IMR-90 (cell line): ENCODE measurements around the gene SLC25A30. TPM values are rescaled to one million over a fixed set of nuclear protein-coding genes. Genes with fewer than 3 reads are reported as not detected.

Source experiments
- ATAC-seq: fragments of 200-7000 bp; cut with Tn5 transposase; 2 replicates; pipeline ENCODE4 v1.9.1; 2020; ENCODE audit warnings: low read depth, mild to moderate bottlenecking, moderate library complexity
- BruUV-seq: library from RNA; stranded (reverse); fragments of 400-500 nt; replicated peaks from 2 replicates; lab custom pipeline; 2021; lab: Mats Ljungman, UMichigan
- CTCF ChIA-PET: fragments of 300-600 bp; formaldehyde crosslinking; extraction: SDS; loops from one replicate; lab custom pipeline; 2021; ENCODE audit warnings: antibody characterized with exemption; lab: Yijun Ruan, JAX
- POLR2A ChIA-PET: fragments of 300-600 bp; sonication (Branson Sonifier 250); formaldehyde crosslinking; loops from one replicate; lab custom pipeline; 2022; ENCODE audit warnings: antibody characterized with exemption; ENCODE audit not compliant: unreplicated experiment; lab: Charles Lee
- DNase-seq: peaks from one replicate; pipeline ENCODE4 v3.0.0; 2013
- H2AFZ ChIP-seq: replicated peaks from 2 replicates; pipeline ENCODE3; 2013; ENCODE audit warnings: low read length, mild to moderate bottlenecking; ENCODE audit not compliant: poor library complexity
- H2AK5ac ChIP-seq: 2 replicates; pipeline ENCODE4 v1.6.1; 2013; ENCODE audit warnings: low read depth, low read length, inconsistent platforms
- H2AK9ac ChIP-seq: replicated peaks from 2 replicates; pipeline ENCODE3; 2013; ENCODE audit warnings: mild to moderate bottlenecking, low read depth, low read length, moderate library complexity; ENCODE audit not compliant: poor library complexity
- H2BK120ac ChIP-seq: 2 replicates; pipeline ENCODE4 v1.6.1; 2013; ENCODE audit warnings: low read depth, low read length, inconsistent platforms
- H2BK15ac ChIP-seq: 3 replicates; pipeline ENCODE4 v1.6.1; 2013; ENCODE audit warnings: low read depth, low read length, inconsistent platforms
- H2BK20ac ChIP-seq: 2 replicates; pipeline ENCODE4 v1.6.1; 2013; ENCODE audit warnings: low read depth, mild to moderate bottlenecking, inconsistent platforms, low read length, moderate library complexity
- H2BK5ac ChIP-seq: 2 replicates; pipeline ENCODE4 v1.6.1; 2013; ENCODE audit warnings: mild to moderate bottlenecking, low read depth, low read length, inconsistent platforms; ENCODE audit not compliant: poor library complexity, severe bottlenecking
- H3K14ac ChIP-seq: replicated peaks from 2 replicates; pipeline ENCODE4 v1.6.1; 2013; ENCODE audit warnings: low read depth, low read length, inconsistent platforms
- H3K18ac ChIP-seq: 2 replicates; pipeline ENCODE4 v1.6.1; 2013; ENCODE audit warnings: low read depth, low read length, control low read depth
- H3K23ac ChIP-seq: 2 replicates; pipeline ENCODE4 v1.6.1; 2013; ENCODE audit warnings: low read depth, low read length, inconsistent platforms
- H3K27ac ChIP-seq: 2 replicates; pipeline ENCODE4 v1.5.1; 2013; ENCODE audit warnings: mild to moderate bottlenecking, control low read depth, low read length; ENCODE audit not compliant: insufficient read depth
- H3K27me3 ChIP-seq: 2 replicates; pipeline ENCODE4 v1.6.1; 2013; ENCODE audit warnings: low read length; ENCODE audit not compliant: control insufficient read depth, insufficient read depth
- H3K36me3 ChIP-seq: 2 replicates; pipeline ENCODE4 v1.6.1; 2013; ENCODE audit warnings: low read length, mixed read lengths; ENCODE audit not compliant: control insufficient read depth, insufficient read depth
- H3K4ac ChIP-seq: 2 replicates; pipeline ENCODE4 v1.6.1; 2013; ENCODE audit warnings: low read depth, low read length, inconsistent platforms
- H3K4me1 ChIP-seq: 2 replicates; pipeline ENCODE4 v1.6.1; 2013; ENCODE audit warnings: low read length, mixed read lengths; ENCODE audit not compliant: control insufficient read depth, insufficient read depth
- H3K4me2 ChIP-seq: 2 replicates; pipeline ENCODE4 v1.6.1; 2013; ENCODE audit warnings: low read depth, mild to moderate bottlenecking, control low read depth, low read length, moderate library complexity
- H3K4me3 ChIP-seq: 2 replicates; pipeline ENCODE4 v1.5.1; 2013; ENCODE audit warnings: low read depth, mild to moderate bottlenecking, control low read depth, low read length, moderate library complexity; ENCODE audit not compliant: insufficient read depth
- H3K56ac ChIP-seq: 2 replicates; pipeline ENCODE4 v1.6.1; 2013; ENCODE audit warnings: low read length, inconsistent platforms; ENCODE audit not compliant: insufficient read depth; ENCODE audit errors: extremely low read depth
- H3K79me1 ChIP-seq, 2 experiments: 2 replicates each; pipeline ENCODE4 v1.6.1; 2013; ENCODE audit warnings: low read length in 2 of 2, inconsistent platforms in 1 of 2, low read depth in 1 of 2
- H3K9ac ChIP-seq: 2 replicates; pipeline ENCODE4 v1.6.1; 2013; ENCODE audit warnings: low read depth, low read length, control low read depth
- H3K9me1 ChIP-seq: 2 replicates; pipeline ENCODE4 v1.6.1; 2013; ENCODE audit warnings: low read length, inconsistent platforms; ENCODE audit not compliant: insufficient read depth
- H3K9me3 ChIP-seq: 2 replicates; pipeline ENCODE4 v1.6.1; 2013; ENCODE audit warnings: low read length; ENCODE audit not compliant: control insufficient read depth, insufficient read depth
- H4K20me1 ChIP-seq: 2 replicates; pipeline ENCODE4 v1.6.1; 2013; ENCODE audit warnings: low read length, inconsistent platforms; ENCODE audit not compliant: insufficient read depth
- H4K5ac ChIP-seq: 2 replicates; pipeline ENCODE4 v1.6.1; 2013; ENCODE audit warnings: mild to moderate bottlenecking, low read depth, low read length, control low read depth
- H4K8ac ChIP-seq, 2 experiments: 2 replicates each; pipeline ENCODE4 v1.6.1; 2013; ENCODE audit warnings: low read depth in 2 of 2, low read length in 2 of 2, control low read depth in 1 of 2, inconsistent platforms in 1 of 2
- H4K91ac ChIP-seq: 2 replicates; pipeline ENCODE4 v1.6.1; 2013; ENCODE audit warnings: low read depth, low read length, inconsistent platforms; ENCODE audit not compliant: insufficient read depth
- CEBPB ChIP-seq: IDR thresholded peaks from 2 replicates; pipeline ENCODE4 v1.6.1; 2012; ENCODE audit warnings: low read depth, low read length, improper control_type of control experiment
- WGBS, 2 experiments: methylation state at CpG; one replicate each; pipeline versions ENCODE4 v1.1.5 to v1.1.7; 2013; ENCODE audit warnings: missing lambda C conversion rate in 2 of 2; ENCODE audit not compliant: insufficient read length in 1 of 2; ENCODE audit errors: extremely low coverage in 2 of 2; 5-methylcytosine and 5-hydroxymethylcytosine counted together
- dilution Hi-C: fragments of 300-500 bp; cut with HindIII; formaldehyde crosslinking; loops from one replicate; pipeline ENCODE4 v1.14.3; 2018; ENCODE audit warnings: low sequenced_read_pairs; ENCODE audit not compliant: unreplicated experiment
- in situ Hi-C: fragments of 300-500 bp; cut with MboI; formaldehyde crosslinking; loops from 3 replicates; pipeline ENCODE4 v1.14.3; 2019; ENCODE audit warnings: low sequenced_read_pairs, inconsistent platforms, mixed read lengths
- intact Hi-C: fragments of 100-400 bp; cut with micrococcal nuclease; formaldehyde crosslinking; loops from 2 replicates; pipeline ENCODE4 v1.10.0; 2022
- polyA plus RNA-seq, 3 experiments: library from polyadenylated mRNA; depleted of rRNA; stranded (reverse); fragments of >200 nt; gene quantifications; 2 replicates each; pipeline ENCODE4 v1.2.3, GENCODE V29; 2012; ENCODE audit warnings: low replicate concordance in 1 of 3
- total RNA-seq: library from RNA; depleted of rRNA; stranded (reverse); fragments of >200 nt; gene quantifications from 2 replicates; pipeline ENCODE4 v1.2.3, GENCODE V29; 2012

SLC25A30 gene
- total and polyA plus RNA-seq, 2 of the 4 experiments (the other 2 are of a cell fraction) = 9.9 to 19.4 TPM

- no peaks in the 10 kb centered on the region for H3K9me3 ChIP-seq
- H3K9me1 ChIP-seq = peaks cover 19% of the 10 kb centered on the region
- H4K8ac ChIP-seq = no peak overlapping the region
- H3K9ac ChIP-seq = no peak overlapping the region
- intact Hi-C loops (loop anchor here (5.0 kb wide), 1 partner anchor 39 kb away; no protein-coding TSS in a partner anchor), in situ Hi-C loops (no loop called here), dilution Hi-C loops (no loop called here)
- no peak overlapping the region for H4K91ac ChIP-seq
- no peak overlapping the region for H3K4me3 ChIP-seq
- no peak overlapping the region for H2AK9ac ChIP-seq
- peaks cover 8% of the 10 kb centered on the region; the same call in 1 of the 2 replicates for H4K20me1 ChIP-seq
- 84% methylated on average over 4 of the region's 4 CpGs; no CpG with 5 or more reads in 1 of the 2 experiments for WGBS, 2 experiments
- H3K23ac ChIP-seq = no peak overlapping the region
- no peak overlapping the region for H3K4me2 ChIP-seq
- H3K4me1 ChIP-seq = peaks cover 6% of the 10 kb centered on the region
- CTCF ChIA-PET = interaction anchor here (0.6 kb wide), 1 partner anchor 110 kb away, joined by 3 read pairs; no protein-coding TSS in a partner anchor
- H2BK5ac ChIP-seq = no peak overlapping the region
- H2BK15ac ChIP-seq = no peak overlapping the region
- no peak overlapping the region for H3K18ac ChIP-seq
- H3K4ac ChIP-seq = no peak overlapping the region
- DNase-seq (no peak), ATAC-seq (no peak)
- no peak overlapping the region for H3K27ac ChIP-seq
- H4K5ac ChIP-seq = no peak overlapping the region
- H2AFZ ChIP-seq = no peak overlapping the region
- TF ChIP-seq CEBPB = no peak
- H3K14ac ChIP-seq = no peak overlapping the region
- H3K79me1 ChIP-seq = peaks cover 9 to 27% of the 10 kb centered on the region in 2 experiments
- H3K27me3 ChIP-seq = no peaks in the 10 kb centered on the region
- H3K36me3 ChIP-seq = peaks cover 18% of the 10 kb centered on the region
- no peak overlapping the region for H2BK120ac ChIP-seq
- H2AK5ac ChIP-seq = no peak overlapping the region
- POLR2A ChIA-PET = no interaction called here
- no peak overlapping the region; the same call in 1 of the 2 replicates for H2BK20ac ChIP-seq
- no TSS peak for BruUV-seq
- H3K56ac ChIP-seq = no peak overlapping the region
Observed at GRCh38 chr13:45411221-45411620, 7.0 kb downstream of the SLC25A30 start.
